PC-9 (cell line): ENCODE results near the gene FAM98C. TPM values are rescaled to one million over a fixed set of nuclear protein-coding genes. Genes with fewer than 3 reads are reported as not detected.

Experiments used
- BruUV-seq: library from RNA; stranded (reverse); fragments of 400-500 nt; replicated peaks from 2 replicates; lab custom pipeline; 2021; lab: Mats Ljungman, UMichigan
- CTCF ChIA-PET: fragments of 300-600 bp; sonication (Branson Sonifier 250); formaldehyde crosslinking; loops from one replicate; lab custom pipeline; 2022; ENCODE audit warnings: antibody characterized with exemption; lab: Charles Lee
- POLR2A ChIA-PET: fragments of 300-600 bp; sonication (Branson Sonifier 250); formaldehyde crosslinking; loops from one replicate; lab custom pipeline; 2022; ENCODE audit warnings: antibody characterized with exemption; ENCODE audit not compliant: unreplicated experiment; lab: Charles Lee
- DNase-seq, 2 experiments: peaks; one replicate each; pipeline versions ENCODE4 v3.0.0 to v3.0.0-alpha.2; 2015 to 2022; ENCODE audit warnings: mixed read lengths in 1 of 2
- H2AFZ ChIP-seq: fragments of 200-600 bp; sonication (generic); 2 replicates; pipeline ENCODE4 v1.8.1; 2017; ENCODE audit warnings: antibody characterized with exemption
- H3F3A ChIP-seq: fragments of 200-600 bp; sonication (generic); 2 replicates; pipeline ENCODE4 v1.8.1; 2017; ENCODE audit warnings: antibody characterized with exemption, mild to moderate bottlenecking, low read depth; ENCODE audit not compliant: insufficient read depth
- H3K27ac ChIP-seq: fragments of 200-600 bp; sonication (generic); 2 replicates; pipeline ENCODE4 v1.6.1; 2016; ENCODE audit warnings: mixed run types
- H3K27me3 ChIP-seq: fragments of 200-600 bp; sonication (generic); 2 replicates; pipeline ENCODE4 v1.6.1; 2016; ENCODE audit warnings: low read depth, mixed run types; ENCODE audit not compliant: insufficient read depth
- H3K36me3 ChIP-seq: fragments of 200-600 bp; sonication (generic); 2 replicates; pipeline ENCODE4 v1.6.1; 2016; ENCODE audit warnings: low read depth, mixed run types
- H3K4me1 ChIP-seq: fragments of 200-600 bp; sonication (generic); replicated peaks from 2 replicates; pipeline ENCODE4 v1.6.1; 2016; ENCODE audit warnings: mixed run types; ENCODE audit not compliant: insufficient read depth
- H3K4me2 ChIP-seq: fragments of 200-600 bp; sonication (generic); 2 replicates; pipeline ENCODE4 v1.6.1; 2017; ENCODE audit warnings: mixed run types
- H3K4me3 ChIP-seq: fragments of 200-600 bp; sonication (generic); 2 replicates; pipeline ENCODE4 v1.6.1; 2016; ENCODE audit warnings: mixed run types
- H3K79me2 ChIP-seq: fragments of 200-600 bp; sonication (generic); 2 replicates; pipeline ENCODE4 v1.6.1; 2017; ENCODE audit warnings: low read depth, mixed run types
- H3K9me2 ChIP-seq: fragments of 200-600 bp; sonication (generic); 2 replicates; pipeline ENCODE4 v1.8.1; 2017; ENCODE audit warnings: mild to moderate bottlenecking; ENCODE audit not compliant: insufficient read depth
- H3K9me3 ChIP-seq: fragments of 200-600 bp; sonication (generic); 2 replicates; pipeline ENCODE4 v1.8.1; 2016; ENCODE audit warnings: low read depth; ENCODE audit not compliant: insufficient read depth
- H4K20me1 ChIP-seq: fragments of 200-600 bp; sonication (generic); 2 replicates; pipeline ENCODE4 v1.8.1; 2017; ENCODE audit not compliant: insufficient read depth
- EZH2 ChIP-seq: fragments of 200-600 bp; sonication (generic); IDR thresholded peaks from 2 replicates; pipeline ENCODE4 v1.8.0; 2017; ENCODE audit warnings: antibody characterized with exemption, low read depth
- intact Hi-C: fragments of 100-400 bp; cut with micrococcal nuclease; formaldehyde crosslinking; loops from one replicate; pipeline ENCODE4 v1.10.0; 2022; ENCODE audit not compliant: unreplicated experiment
- total RNA-seq: library from RNA; stranded (reverse); gene quantifications from 2 replicates; pipeline ENCODE4 v1.2.3, GENCODE V29; 2021
- TF ChIP-seq, protein P1 (sequence below): fragments of 200-600 bp; sonication (generic); conservative IDR thresholded peaks from 2 replicates; pipeline ENCODE4 v1.6.1; 2017; ENCODE audit warnings: mixed run types, antibody characterized with exemption, mild to moderate bottlenecking, moderate library complexity

FAM98C gene
- total RNA-seq, 1 experiment from 2014 or later, result 15.8 TPM

DNA sequence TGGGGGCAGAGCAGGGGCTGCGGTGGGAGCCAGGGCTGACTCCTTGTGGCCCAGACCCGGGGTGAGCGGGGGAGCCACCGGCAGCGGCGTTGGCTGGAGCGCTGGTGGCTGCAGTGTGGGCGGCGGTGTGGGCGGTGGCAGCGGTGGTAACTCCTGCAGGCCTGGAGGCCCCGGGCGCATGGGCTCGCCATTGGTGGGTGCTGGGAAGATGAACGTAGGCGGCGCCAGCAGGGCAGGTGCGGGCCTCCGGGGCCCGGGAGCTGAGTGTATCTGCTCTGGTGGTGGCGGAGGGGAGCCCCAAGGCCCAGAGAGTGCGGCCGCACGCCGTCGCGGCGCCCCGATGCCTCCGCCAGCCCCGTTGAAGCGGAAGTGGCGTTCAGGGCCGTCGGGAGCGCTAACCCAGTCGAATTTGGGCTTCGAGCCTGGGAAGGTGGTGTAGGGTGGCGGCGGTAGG, 17.1 kb upstream of the FAM98C start:
- H3K27me3 ChIP-seq, result no peaks in the 10 kb centered on the region
- H2AFZ ChIP-seq, result no peak overlapping the region
- no peak overlapping the region for H3K27ac ChIP-seq
- H4K20me1 ChIP-seq, result no peaks in the 10 kb centered on the region
- no peaks in the 10 kb centered on the region for H3K79me2 ChIP-seq
- ChIA-PET POLR2A (no interaction called here), CTCF (interaction anchor here (1.0 kb wide), 1 partner anchor 17 kb away, joined by 3 read pairs; no protein-coding TSS in a partner anchor)
- H3K36me3 ChIP-seq, result peaks cover 12% of the 10 kb centered on the region; the same call in 1 of the 2 replicates
- H3K9me3 ChIP-seq, result no peaks in the 10 kb centered on the region
- H3K9me2 ChIP-seq, result no peaks in the 10 kb centered on the region
- H3K4me3 ChIP-seq, result no peak overlapping the region
- no peak overlapping the region for H3K4me2 ChIP-seq
- peaks cover 26% of the 10 kb centered on the region; the same call in 1 of the 2 replicates for H3F3A ChIP-seq
- intact Hi-C loops, result loop anchor here (5.0 to 10.0 kb wide), 2 partner anchors 154 to 481 kb away; partner anchors contain the start of genes SIPA1L3 and WDR87
- BruUV-seq, result no TSS peak
- H3K4me1 ChIP-seq, result peaks cover 8% of the 10 kb centered on the region; the same call in 1 of the 2 replicates
- TF ChIP-seq EZH2, result no peak
- TF ChIP-seq, protein P1, sequence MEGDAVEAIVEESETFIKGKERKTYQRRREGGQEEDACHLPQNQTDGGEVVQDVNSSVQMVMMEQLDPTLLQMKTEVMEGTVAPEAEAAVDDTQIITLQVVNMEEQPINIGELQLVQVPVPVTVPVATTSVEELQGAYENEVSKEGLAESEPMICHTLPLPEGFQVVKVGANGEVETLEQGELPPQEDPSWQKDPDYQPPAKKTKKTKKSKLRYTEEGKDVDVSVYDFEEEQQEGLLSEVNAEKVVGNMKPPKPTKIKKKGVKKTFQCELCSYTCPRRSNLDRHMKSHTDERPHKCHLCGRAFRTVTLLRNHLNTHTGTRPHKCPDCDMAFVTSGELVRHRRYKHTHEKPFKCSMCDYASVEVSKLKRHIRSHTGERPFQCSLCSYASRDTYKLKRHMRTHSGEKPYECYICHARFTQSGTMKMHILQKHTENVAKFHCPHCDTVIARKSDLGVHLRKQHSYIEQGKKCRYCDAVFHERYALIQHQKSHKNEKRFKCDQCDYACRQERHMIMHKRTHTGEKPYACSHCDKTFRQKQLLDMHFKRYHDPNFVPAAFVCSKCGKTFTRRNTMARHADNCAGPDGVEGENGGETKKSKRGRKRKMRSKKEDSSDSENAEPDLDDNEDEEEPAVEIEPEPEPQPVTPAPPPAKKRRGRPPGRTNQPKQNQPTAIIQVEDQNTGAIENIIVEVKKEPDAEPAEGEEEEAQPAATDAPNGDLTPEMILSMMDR, result no peak
- DNase-seq, result no peak

DNA sequence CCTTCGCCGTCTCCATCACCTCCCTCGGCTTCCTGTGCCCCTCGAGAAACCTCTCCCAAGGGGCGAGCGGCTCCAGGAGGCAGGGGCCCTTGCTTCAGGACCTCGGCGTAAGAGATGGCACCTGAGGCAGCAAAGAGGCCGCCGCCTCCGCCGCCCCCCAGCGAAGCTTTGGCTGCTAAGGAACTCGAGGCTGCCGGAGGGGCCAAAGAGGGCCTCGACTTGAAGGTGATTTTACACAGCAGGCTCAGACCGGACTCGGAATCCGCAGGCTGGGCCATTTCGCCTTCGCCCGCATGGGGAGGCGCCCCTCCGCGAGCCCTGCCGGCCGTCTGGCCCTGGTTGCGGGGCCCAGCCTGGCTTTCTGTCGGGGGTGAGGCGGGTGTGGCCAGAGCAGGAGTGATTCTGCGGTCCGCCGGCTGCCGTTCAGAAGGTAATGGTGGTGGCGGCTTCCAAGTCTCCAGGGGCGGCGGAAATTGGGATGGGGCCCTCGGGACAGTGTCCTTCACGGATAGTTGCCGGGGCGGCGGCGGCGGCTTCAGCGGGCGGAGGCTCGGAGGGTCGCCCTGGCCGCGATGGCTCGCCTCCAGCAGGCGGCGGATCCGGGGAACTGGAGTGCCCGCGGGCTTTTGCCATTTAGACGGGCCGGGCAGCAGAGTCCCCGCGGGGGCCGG, 16.5 kb upstream of the FAM98C start:
- BruUV-seq, result no TSS peak
- TF ChIP-seq, protein P1, result no peak
- no peak for TF ChIP-seq EZH2
- Histone ChIP-seq H3K9me2 (no peaks in the 10 kb centered on the region), H2AFZ (no peak overlapping the region), H3K4me3 (no peak overlapping the region), H3K4me2 (peak overlapping the region; percentile 81; the same call in 1 of the 2 replicates), H3F3A (peaks cover 32% of the 10 kb centered on the region; the same call in 1 of the 2 replicates), H3K36me3 (peaks cover 6% of the 10 kb centered on the region; the same call in 1 of the 2 replicates), H3K27me3 (no peaks in the 10 kb centered on the region), H3K27ac (no peak overlapping the region), H3K9me3 (no peaks in the 10 kb centered on the region), H4K20me1 (no peaks in the 10 kb centered on the region), H3K4me1 (peaks cover 8% of the 10 kb centered on the region; the same call in 1 of the 2 replicates), H3K79me2 (no peaks in the 10 kb centered on the region)
- ChIA-PET CTCF (interaction anchor here (0.6 kb wide), 1 partner anchor 144 kb away, joined by 3 read pairs; no protein-coding TSS in a partner anchor), POLR2A (no interaction called here)
- DNase-seq, result no peak
- intact Hi-C loops, result loop anchor here (5.0 to 10.0 kb wide), 2 partner anchors 154 to 482 kb away; partner anchors contain the start of genes SIPA1L3 and WDR87

DNA sequence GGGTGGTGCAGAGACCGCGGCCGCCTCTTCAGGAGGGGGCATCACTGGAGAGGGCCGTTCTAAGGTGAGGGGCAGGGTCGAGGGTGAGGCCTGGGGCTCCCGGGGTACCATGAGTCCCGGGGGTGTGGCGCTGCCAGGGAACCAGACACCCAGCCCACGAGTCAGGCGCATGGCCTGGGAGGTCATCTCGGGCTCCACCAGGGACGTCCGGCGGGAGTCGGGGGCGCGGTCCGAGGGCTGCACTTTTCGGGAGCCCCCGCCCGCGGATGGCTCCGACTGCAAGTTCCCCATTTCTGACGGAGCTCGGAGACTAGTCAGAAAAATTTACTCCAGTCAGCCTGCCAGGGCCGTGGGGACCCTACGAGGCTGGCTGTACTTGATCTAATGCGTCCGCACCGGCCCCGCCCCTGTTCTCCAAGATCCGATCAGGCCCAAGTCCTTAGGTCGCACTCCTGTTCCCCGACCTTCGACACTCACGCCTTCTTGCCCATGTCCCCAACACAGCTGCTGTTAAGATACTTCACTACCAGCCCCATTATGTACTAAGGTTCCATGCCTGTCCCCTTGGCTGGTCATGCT, 15.8 kb upstream of the FAM98C start:
- ChIA-PET CTCF (interaction anchor here (0.6 to 3.0 kb wide), 4 partner anchors 13 to 484 kb away, joined by 3 to 29 read pairs (median 6); partner anchors contain the start of genes FAM98C and PSMD8), POLR2A (interaction anchor here (0.6 to 1.5 kb wide), 6 partner anchors 13 to 604 kb away, joined by 5 to 34 read pairs (median 8); partner anchors contain the start of genes FAM98C, PSMD8 and SPINT2)
- Histone ChIP-seq H3K79me2 (no peaks in the 10 kb centered on the region), H3K9me2 (no peaks in the 10 kb centered on the region), H4K20me1 (no peaks in the 10 kb centered on the region), H3K4me3 (peak overlapping the region; percentile 71; the same call in 1 of the 2 replicates), H3K36me3 (no peaks in the 10 kb centered on the region), H3K27ac (no peak overlapping the region), H3K9me3 (no peaks in the 10 kb centered on the region), H3K4me2 (peak overlapping the region; percentile 81), H2AFZ (no peak overlapping the region), H3K27me3 (no peaks in the 10 kb centered on the region), H3F3A (peaks cover 34% of the 10 kb centered on the region; the same call in 1 of the 2 replicates), H3K4me1 (peaks cover 8% of the 10 kb centered on the region; the same call in 1 of the 2 replicates)
- TSS peak; percentile 44 for BruUV-seq
- intact Hi-C loops, result loop anchor here (1.0 to 10.0 kb wide), 3 partner anchors 51 to 482 kb away; partner anchors contain the start of genes SIPA1L3 and WDR87
- TF ChIP-seq, protein P1, result no peak
- TF ChIP-seq EZH2, result no peak
- no peak for DNase-seq
